ENCODE results near the gene ASIC4.
A peak's percentile ranks its signal among the peaks of the same experiment; 100 is the strongest.

Gene ASIC4

GRCh38 chr2:219533930-219534661 is 19.8 kb downstream of the ASIC4 start:
- no peak for DNase-seq (ENCODE audit: low read depth in 2 of 2)

GRCh38 chr2:219536425-219536824 is 22.1 kb downstream of the ASIC4 start:
- DNase-seq (ENCODE audit: low read depth in 2 of 2) = no peak

DNA sequence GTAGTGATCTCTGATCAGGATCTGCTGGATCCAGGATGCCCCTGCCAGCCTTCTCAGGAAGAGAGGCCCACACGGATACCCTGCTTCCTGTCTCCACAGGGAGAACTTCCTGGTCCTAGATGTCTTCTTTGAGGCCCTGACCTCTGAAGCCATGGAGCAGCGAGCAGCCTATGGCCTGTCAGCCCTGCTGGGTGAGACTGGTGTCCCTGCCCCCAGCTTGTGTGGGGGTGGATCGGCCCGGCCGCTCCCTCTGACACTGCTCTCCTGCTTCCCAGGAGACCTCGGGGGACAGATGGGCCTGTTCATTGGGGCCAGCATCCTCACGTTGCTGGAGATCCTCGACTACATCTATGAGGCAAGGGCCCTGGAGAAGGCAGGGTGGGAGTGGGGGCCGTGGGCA is 22.7 kb downstream of the ASIC4 start:
- no peak for DNase-seq (ENCODE audit: low read depth in 2 of 2)

DNA sequence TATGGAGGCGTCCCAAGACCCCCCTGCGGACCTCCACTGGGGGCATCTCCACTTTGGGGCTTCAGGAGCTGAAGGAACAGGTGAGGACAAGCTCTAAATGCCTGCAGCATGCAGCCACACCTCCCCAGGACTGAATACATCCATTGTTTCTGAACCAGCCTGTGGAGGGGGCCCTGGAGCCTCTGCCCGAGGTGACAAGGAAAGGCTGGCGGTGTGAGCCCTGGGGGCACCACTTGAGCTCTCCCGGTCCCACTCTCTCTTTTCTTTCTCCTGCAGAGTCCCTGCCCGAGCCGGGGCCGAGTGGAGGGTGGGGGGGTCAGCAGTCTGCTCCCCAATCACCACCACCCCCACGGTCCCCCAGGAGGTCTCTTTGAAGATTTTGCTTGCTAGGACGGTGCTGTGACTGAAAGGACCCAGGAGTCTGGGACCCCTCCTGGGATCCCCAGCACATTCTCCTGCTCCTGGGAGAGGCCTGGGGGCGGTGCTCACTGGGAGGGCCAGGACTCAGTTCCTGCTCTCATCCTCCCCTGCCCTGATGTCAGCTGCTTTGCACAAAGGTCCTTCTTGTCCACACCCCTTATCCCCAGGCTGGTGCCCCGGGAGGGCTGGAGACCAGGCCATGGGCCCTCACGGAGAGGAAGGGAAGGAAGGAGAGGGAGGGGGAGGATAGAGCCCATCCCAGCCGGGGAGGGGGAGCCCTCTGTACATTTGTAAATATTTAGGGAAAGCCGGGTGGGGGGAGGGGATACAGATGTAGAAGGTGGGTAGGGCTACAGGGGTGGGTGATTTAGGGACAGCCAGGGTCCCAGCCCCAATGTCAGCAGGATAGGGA is 23.6 kb downstream of the ASIC4 start:
- DNase-seq (ENCODE audit: low read depth in 2 of 2) = no peak

DNA sequence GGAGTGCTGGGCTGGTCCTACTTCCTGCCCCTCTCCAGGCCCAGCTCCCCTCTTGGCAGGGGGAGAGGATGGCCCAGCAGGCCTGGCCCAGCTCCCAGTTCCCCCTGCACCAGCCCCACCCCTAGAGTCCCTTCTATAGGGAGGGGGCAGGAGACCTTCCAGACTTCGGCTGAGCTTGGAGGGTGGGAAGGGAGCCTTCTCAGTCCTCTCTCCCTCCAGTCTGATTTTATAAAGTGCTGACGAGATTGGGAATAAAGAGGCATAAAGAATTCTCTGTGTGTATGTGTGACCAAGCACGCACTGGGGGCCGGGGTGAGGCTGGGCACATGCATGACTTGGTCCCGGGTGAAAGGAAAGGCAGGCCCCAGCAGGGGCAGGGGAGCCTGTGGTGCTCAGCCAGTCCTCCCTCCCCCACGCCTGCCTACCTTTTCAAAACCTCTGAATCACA is 24.2 kb downstream of the ASIC4 start:
- no peak for DNase-seq (ENCODE audit: low read depth in 2 of 2)

DNA sequence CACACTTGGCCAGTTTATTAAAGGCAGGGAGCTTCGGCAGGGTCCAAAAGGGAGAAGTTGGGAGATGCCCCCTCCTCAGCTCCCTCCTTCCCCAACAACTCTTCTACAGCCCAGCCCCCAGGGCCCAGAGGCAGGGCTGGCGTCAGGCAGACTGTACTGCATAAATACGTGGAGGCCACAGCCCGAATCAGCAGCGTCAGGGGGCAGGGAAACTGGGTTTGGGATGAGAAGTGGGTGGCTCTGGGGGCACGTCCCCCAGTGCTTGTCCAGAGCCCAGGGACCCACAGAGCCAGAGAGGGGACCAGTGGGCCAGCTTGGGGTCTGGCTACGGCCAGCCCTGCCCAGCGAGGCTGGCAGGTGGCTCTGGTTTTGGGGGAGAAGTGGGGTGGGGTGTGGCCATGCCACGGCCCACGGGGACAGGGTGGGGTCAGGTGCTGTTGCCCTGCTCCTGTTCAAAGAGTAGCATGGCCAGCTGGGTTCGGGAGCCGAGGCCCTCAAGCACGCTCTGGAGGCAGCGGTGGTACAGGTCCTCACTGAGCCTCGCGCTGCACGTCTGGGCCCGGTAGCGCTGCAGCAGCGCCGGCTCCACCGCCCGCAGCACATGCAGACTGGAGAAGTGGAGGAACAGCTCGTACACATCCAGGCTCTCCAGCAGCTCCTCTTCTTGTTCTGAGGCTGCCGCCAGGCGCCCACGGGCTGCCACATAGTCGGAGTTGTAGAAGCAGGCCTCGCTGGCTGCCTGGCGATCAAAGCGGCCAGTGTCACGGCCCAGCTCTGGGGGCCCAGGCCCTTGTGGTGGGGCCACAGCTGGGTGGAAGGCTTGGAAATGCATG is 24.9 kb downstream of the ASIC4 start:
- no peak for DNase-seq (ENCODE audit: low read depth in 2 of 2)

GRCh38 chr2:219539926-219540678 is 25.8 kb downstream of the ASIC4 start:
- DNase-seq (ENCODE audit: low read depth in 2 of 2) = no peak

DNA sequence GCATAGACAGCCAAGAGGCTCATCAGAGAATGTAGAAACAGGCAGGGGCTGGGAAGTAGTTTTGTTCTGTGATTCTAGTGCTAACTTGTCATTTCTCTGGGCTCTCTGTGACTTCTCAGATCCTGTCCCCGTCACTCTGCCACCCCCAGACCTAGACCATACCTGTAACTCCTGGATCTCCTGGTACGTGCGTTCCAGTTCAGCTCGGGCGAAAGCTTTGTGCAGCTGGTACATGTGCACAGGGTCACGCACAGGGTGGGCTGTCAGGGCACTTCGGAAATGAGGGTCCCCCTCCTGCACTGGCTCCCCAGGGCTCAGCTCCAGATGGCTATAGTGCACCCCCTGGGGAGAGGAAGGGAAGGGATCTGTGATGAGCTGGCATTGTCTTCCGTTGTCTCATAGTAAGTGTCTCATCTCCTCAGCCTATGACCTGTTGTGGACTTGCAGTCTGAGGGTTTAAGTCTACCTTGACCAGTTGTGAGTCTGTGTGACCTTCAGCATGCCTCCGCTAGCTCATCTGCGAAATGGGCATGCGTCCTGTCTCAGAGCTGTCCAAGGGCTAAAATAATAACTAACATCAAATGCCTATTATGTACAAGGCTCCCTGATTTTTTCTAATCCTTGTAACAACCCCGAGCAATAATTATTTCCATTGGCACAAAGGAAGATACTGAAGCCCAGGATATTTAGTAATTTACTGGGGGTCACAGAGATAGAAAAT is 26.7 kb downstream of the ASIC4 start:
- DNase-seq (ENCODE audit: low read depth in 2 of 2) = no peak

DNA sequence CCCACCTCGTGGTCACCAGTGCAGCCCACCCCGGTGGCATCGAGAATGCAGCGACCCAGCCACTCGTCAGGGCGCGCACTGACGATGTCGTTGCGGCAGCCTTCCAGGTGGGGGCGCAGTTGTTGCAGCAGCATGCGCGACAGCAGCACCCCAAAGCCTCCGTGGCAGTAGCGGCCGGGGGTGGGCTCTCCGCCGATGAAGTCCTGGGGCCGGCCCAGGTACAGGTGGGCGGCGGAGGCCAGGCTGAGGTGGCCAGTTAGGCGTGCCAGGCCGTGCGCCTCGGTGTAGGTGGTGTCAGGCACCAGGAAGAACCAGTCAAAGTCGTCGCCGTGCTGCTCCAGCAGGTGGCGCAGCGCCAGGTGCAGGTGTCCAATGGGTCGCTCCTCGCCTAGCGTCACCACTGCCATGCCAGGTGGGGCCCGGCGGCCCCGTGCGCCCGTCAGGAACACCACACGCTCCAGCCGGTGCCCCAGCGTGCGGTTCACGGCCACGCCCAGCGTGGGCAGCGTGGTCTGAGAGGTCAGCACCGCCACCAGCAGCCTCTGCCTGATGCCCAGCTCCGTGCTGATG is 27.4 kb downstream of the ASIC4 start:
- peak; percentile 67 to 68 for DNase-seq (ENCODE audit: low read depth in 2 of 2)

DNA sequence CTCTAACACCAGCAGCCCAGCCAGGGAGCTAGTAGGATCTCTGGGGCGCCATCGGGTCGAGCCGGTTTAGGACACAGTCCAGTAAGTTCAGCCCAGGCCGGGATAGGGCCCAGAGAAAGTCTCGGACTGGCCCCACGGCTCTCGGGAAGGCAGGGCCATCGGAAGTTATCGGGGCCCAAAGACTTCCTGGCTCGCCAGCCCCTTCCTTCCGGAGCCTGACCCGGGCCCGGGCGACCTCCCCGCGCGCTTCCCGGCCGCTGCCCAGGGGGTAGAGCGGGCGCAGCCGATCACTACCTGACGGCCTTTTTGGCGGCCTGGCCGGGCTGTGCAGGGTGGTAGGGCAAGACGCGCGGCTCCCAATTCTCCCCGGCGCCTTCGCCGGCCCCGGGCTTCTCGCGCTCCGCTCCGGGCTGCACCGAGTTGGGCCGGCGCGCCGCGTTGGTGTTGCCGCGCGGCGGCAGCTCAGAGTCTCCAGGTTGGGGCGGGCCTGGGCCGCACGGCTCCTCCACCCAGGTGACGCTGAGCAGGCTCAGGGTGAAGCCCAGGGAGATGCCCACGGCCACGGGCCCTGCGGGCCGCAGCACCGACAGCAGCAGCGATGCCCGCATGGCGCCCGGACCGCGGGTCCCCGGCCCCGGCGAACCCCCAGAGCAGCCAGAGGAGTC is 28.8 kb downstream of the ASIC4 start:
- peak in 1 of 2 donors; percentile 10 for DNase-seq (ENCODE audit: low read depth in 2 of 2)

DNA sequence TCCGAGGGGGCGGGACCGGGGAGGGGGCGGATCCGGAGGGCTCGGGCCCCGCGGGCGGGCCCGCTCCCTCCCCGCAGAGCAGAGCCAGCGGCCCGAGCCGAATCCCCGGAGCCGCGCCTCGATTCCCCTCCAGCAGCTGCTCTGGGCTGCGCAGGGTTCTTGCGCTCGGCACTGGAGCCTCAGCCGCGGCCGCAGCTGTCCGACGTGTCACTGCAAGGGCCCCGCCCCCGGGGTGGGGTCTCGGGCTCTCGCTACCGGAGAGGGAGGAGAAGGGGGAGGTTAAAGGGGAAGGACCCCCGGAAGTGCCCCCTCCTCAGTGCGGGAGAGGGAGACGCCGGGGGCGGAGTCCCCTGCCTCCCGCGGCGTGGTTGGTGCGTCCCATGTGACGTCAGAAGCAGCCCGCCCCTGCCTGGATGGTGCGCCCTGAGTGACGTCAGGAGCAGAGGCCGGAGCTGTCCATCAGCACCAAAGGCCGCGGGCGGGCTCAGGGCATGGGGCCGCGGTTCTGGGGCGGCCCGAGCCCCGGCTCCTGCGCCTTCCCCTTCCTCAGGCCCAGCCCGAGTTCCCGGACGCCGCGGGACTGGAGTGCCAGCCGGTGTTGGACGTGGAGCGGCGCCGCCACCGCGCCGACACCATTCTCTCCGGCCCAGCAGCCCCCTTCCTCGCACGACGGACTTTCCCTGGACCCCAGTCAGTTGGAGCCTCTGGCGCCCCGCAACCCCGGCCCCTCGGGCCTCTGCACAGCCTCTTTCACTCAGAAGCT is 29.5 kb downstream of the ASIC4 start, which contains the start of the genes CHPF and TMEM198:
TSS of gene CHPF (minus strand) at position 214 of the 763 bp plus-strand sequence. CDS start 271 bp downstream, outside the sequence.
TSS of gene TMEM198 (plus strand) at position 433 of the 763 bp plus-strand sequence. CDS start 700 bp downstream, outside the sequence.
- peak; percentile 79 to 85 for DNase-seq (ENCODE audit: low read depth in 2 of 2)

GRCh38 chr2:219544567-219544966 is 30.3 kb downstream of the ASIC4 start:
- no peak for DNase-seq (ENCODE audit: low read depth in 2 of 2)

- no peak for DNase-seq (ENCODE audit: low read depth in 2 of 2)
These were observed 31.1 kb downstream of the ASIC4 start for GRCh38 chr2:219545295-219545942.

- DNase-seq (ENCODE audit: low read depth in 2 of 2) = no peak
These were observed 31.7 kb downstream of the ASIC4 start for GRCh38 chr2:219545943-219546352.

DNA sequence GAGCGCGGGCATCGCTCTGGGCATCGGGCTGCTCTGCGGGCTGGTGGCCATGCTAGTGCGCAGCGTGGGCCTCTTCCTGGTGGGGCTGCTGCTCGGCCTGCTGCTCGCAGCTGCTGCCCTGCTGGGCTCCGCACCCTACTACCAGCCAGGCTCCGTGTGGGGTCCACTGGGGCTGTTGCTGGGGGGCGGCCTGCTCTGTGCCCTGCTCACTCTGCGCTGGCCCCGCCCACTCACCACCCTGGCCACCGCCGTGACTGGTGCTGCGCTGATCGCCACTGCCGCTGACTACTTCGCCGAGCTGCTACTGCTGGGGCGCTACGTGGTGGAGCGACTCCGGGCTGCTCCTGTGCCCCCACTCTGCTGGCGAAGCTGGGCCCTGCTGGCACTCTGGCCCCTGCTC is 33.3 kb downstream of the ASIC4 start:
- no peak for DNase-seq (ENCODE audit: low read depth in 2 of 2)

DNA sequence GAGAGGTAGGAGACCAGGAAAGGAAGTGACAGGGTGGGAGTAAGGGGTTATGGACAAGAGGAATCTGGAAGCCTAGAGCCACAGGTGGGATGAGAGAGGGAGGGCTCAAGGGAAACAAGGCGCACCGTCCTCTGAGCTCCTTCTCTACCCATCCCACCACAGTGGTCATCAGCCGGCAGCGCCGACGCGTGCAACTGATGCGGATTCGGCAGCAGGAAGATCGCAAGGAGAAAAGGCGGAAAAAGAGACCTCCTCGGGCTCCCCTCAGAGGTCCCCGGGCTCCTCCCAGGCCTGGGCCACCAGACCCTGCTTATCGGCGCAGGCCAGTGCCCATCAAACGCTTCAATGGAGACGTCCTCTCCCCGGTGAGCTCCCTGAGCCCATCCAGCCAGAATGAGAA is 34.7 kb downstream of the ASIC4 start:
- no peak for DNase-seq (ENCODE audit: low read depth in 2 of 2)

GRCh38 chr2:219549619-219550018 is 35.3 kb downstream of the ASIC4 start:
- no peak for DNase-seq (ENCODE audit: low read depth in 2 of 2)

Data from activated CD8-positive, alpha-beta memory T cell treated with anti-CD3 and anti-CD28 coated beads for 4 hours (primary cell).